GM12874 (cell line): ENCODE measurements around the gene ABHD17B.

Experiments
- TF ChIP-seq, protein P1 (sequence below): IDR thresholded peaks from 2 replicates; pipeline ENCODE4 v1.5.1; 2011; ENCODE audit warnings: low read depth, mild to moderate bottlenecking, control low read depth, low read length, moderate library complexity; ENCODE audit not compliant: insufficient read depth

The ABHD17B gene

DNA sequence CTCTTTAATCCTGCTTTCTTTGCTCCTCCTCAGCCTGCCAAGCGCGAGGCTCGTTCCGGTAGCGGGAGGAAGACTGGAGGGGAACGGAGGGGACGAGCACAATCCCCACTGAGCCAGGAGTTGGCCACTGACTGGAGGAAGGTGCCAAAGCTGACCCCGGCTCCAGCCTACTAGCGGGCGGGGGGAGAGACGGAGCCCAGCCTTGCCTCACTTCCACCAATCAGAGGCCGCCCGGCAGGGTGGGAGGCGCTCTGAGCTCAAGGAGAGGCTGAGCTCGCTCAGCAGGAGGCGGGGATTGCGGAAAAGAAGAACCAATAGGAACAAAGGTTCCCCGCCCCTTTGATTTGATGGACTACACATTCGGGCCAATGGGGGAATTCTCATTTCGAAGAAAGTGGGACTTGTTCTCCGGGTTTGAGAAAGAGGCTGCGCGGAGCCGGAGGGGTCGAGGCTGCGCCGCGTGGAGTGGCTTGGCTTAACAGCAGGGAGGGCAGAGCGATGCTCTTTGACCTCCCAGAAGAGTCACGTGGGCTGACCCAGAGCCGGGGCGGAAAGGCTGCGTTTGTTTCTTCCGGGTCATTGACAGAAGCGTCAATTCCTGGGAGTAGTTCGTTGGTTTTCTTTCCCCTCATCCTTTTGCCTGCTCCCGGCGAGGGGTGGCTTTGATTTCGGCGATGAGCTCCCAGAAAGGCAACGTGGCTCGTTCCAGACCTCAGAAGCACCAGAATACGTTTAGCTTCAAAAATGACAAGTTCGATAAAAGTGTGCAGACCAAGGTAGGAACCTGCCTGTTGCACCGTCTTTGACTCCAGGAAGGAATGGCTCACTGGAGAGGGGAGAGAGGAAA lies at the start of gene ABHD17B, which contains the start of gene C9orf85:
Gene ABHD17B (minus strand): TSS at position 133 of the 847 bp plus-strand sequence. CDS start 36,113 bp downstream, outside the sequence.
Gene C9orf85 (plus strand): TSS at position 579 of the 847 bp plus-strand sequence. CDS start 96 bp downstream, at position 675.
- TF ChIP-seq, protein P1, sequence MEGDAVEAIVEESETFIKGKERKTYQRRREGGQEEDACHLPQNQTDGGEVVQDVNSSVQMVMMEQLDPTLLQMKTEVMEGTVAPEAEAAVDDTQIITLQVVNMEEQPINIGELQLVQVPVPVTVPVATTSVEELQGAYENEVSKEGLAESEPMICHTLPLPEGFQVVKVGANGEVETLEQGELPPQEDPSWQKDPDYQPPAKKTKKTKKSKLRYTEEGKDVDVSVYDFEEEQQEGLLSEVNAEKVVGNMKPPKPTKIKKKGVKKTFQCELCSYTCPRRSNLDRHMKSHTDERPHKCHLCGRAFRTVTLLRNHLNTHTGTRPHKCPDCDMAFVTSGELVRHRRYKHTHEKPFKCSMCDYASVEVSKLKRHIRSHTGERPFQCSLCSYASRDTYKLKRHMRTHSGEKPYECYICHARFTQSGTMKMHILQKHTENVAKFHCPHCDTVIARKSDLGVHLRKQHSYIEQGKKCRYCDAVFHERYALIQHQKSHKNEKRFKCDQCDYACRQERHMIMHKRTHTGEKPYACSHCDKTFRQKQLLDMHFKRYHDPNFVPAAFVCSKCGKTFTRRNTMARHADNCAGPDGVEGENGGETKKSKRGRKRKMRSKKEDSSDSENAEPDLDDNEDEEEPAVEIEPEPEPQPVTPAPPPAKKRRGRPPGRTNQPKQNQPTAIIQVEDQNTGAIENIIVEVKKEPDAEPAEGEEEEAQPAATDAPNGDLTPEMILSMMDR = no peak

DNA sequence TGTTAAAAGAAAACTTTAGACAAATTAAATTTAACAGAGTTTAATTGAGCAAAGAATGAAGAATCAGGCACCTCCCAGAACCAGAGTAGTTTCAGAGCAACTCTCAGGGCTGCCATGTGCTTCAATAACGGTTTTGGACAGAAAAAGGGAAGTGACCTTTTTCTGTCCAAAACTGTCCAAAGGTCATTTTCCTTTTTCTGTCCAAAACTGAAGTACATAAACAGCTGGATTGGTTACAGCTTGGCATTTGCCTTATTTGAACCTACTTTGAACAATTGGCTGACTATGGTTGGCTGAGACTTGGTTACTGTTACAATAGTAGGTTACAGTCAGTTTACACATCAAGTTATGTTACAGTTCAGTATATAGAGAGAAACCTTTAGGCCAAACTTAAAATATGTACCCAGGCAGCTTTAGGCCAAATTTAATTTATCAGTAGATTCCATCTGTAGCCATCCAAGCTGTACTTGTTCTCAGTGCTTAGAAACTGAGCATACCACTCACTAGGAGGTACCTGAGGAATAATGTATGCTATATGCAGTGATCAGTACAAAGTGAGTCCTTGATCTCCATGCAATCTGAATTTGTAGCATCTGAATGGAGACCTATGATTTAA lies 44.4 kb upstream of the ABHD17B start:
- TF ChIP-seq, protein P1 = no peak

DNA sequence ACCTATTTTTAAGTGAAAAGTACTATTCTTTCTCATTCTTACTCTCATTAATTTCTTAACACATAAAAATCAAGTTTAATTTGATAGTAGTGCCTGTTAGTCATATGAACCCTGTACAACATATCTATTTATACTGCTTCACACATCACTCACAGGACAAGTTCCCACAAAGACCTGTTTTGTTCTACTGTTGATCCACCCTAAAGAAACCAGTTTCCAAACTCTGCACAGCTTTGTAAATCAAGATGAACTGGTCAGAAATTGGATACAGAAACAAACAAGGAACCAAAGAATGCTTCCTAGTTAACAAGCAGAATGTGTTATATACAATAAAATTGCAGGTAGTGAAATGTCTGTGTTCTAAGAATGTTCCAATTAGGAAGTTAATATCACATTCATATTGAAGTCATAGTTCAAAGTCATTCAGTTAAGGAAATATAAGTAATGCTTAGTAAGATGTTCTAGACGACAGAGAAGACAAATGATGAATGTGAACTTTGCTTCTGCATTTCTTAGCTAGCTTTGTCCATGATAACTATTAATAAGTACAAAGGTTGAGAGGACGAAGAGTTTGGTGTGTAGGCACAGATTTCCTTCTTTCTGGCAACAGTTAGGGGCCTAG lies 33.9 kb upstream of the ABHD17B start:
- TF ChIP-seq, protein P1 = no peak

DNA sequence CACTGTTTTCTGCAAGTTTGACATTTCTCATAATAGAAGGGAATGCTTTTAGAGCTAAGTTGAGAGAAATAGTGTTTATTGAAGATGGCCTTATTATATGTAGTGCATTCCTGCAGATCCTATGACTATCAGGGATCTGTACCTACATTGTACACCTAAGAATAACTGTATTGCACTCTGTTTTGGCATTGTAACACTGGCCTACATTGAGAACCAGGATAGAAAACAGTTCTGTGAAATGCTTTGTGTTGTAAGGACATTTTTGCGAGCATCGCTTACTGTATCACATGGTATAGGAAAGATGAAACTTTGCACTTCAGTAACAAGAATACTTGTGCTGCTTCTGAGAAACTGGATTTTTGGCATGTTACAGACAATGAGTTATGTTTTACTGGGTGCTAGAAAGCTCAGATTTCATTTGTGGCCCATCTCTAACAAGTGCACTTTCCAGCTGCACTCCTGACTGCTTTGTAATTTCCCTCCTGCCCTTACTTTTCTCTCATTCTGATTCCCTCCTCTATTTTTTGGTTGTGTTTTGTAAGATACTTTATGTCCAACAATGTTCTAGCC lies 31.1 kb upstream of the ABHD17B start:
- TF ChIP-seq, protein P1 = no peak

DNA sequence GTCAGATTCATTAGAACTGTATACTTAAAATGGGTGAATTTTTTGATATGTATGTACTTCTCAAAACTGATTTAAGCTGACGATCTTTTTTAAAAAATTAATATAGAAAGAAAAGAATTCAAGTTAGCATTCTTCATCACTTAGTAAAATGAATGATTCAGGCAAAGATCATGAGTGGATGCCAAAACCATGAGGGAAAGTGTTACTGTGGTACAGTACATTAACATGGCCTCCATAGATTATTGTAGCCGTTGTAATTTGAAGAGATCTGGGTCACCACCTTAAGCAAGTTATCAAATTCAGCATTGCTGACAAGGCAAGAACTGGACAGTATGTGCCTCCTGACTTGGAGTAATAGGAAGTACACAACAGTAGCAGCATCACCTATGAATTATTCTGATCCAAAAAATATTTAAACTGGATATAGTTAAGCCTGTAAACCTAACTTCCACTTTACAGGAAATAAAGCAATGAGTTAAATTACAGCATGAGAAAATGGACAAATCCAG lies 30.1 kb upstream of the ABHD17B start:
- TF ChIP-seq, protein P1 = no peak

DNA sequence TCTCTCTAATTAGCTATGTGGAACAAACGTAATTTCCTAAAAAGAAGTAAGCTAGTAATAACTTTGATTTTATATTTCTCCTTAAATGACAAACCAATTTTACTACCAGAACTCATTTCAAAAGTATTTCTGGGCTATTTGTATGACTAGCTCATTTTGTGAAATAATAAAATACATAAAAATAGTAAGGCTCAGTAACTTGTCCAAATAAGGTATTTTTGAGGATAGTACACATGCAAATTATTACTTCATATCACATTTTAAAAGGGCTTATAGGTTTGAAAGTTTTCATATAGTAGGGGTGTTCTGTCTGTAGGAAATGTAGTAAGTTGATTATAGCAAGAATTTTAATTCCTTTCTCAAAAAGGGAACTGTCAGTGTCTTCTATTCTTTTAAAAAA lies 26.9 kb upstream of the ABHD17B start:
- TF ChIP-seq, protein P1 = no peak

DNA sequence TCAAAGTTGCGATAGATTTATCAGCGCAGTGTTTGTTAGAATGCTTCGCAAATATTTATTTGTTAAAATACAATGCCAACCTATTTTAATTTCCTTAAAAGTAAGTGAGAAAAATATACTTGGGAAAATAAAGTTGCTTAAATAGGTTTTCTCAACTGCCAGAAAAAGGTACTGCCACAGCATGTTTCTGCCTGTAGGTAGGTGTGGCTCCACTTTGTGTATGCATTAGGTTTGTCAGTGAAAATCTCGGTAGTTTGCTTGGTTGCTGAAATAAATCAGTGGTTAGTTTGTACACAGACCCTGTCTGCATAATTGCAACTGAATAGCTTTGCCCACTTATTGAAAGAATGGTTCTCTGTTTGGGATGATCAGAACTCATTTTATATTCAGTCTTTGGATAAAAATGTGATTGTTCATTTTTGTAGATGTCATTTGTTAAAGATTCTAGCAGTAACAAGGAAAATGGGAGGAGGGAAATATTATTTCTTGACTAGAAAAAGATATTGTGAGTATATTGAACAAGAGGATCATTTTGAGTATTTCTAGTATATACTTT lies 26.2 kb upstream of the ABHD17B start:
- TF ChIP-seq, protein P1 = no peak
